Measurements from ENCODE around the gene B3GNT7.

B3GNT7 gene

DNA sequence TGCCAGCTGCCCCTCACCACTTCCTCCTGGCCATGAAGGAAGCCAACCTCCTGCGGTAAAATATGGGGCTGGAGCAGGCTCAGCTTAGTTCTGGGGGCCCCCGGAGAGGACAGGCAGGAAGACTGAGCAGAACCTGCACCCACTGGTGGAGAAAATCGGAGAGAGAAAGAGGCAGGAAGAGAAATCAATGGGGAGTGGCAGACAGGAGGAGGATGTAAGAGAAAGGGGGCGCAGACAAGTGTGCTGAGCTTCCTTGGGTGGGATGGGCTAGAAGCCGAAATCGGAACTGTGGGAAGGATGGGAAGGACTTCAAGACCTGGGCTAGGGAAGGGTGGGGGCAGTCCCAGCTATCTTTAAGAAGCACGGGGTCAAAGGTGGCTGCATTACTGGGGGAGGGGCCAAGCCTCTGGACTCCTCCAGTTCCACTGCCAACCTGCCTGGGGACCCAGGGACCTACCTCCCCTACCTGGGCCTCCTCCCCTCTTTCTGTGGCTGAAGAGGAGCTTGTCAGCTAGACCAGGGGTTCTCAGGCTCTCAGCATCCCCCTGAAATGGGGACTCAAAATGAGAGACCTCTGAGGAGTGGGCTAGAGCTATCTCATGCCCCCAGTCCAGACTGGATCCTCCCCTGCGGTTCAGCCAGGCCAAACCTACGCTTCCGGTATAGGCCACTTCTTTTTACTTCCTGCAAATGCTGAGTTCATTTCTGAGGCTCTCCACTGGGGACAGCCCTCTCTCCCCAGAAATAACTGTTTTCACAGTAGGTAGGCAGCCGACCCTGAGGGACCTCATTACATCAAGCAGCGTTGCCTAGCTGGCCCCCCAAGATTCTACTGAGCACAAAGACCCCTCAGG is 33.6 kb upstream of the B3GNT7 start:
- ChIA-PET CTCF (interaction anchor here (0.9 to 1.0 kb wide), 2 partner anchors 18 to 315 kb away, joined by 3 read pairs; no protein-coding TSS in a partner anchor), POLR2A (no interaction called here)
- no peak for TF ChIP-seq ZNF596 (tag by site-specific recombination; IDR thresholded peaks at IDR 0.05)
- TF ChIP-seq ZNF610 (tag by site-specific recombination; IDR thresholded peaks at IDR 0.05; ENCODE audit: borderline replicate concordance): no peak
- 0 out of 2 replicates have a peak, but pooled peaks have one; percentile 38 for TF ChIP-seq ZIC2 (tag by site-specific recombination; IDR thresholded peaks at IDR 0.05)
- TF ChIP-seq ZNF248 (tag by site-specific recombination; IDR thresholded peaks at IDR 0.05): no peak
- H3K4me3 ChIP-seq (ENCODE audit: low read depth, low read length): no peak overlapping the region
- no peak overlapping the region for H3K27ac ChIP-seq (ENCODE audit: extremely low read depth, low read depth, low read length)
- 0 out of 2 replicates have a peak, but pooled peaks cover 3% of the 10 kb centered on the region for H3K4me1 ChIP-seq (ENCODE audit: control insufficient read depth, insufficient read depth, low read length)
- H3K36me3 ChIP-seq (ENCODE audit: control insufficient read depth in 2 of 2, insufficient read depth in 1 of 2, low read length in 2 of 2): peaks cover 0 to 3% of the 10 kb centered on the region in 2 experiments; a peak in 1 of 3 replicates
- H3K9me3 ChIP-seq (ENCODE audit: control insufficient read depth, insufficient read depth, low read depth, low read length): no peaks in the 10 kb centered on the region

DNA sequence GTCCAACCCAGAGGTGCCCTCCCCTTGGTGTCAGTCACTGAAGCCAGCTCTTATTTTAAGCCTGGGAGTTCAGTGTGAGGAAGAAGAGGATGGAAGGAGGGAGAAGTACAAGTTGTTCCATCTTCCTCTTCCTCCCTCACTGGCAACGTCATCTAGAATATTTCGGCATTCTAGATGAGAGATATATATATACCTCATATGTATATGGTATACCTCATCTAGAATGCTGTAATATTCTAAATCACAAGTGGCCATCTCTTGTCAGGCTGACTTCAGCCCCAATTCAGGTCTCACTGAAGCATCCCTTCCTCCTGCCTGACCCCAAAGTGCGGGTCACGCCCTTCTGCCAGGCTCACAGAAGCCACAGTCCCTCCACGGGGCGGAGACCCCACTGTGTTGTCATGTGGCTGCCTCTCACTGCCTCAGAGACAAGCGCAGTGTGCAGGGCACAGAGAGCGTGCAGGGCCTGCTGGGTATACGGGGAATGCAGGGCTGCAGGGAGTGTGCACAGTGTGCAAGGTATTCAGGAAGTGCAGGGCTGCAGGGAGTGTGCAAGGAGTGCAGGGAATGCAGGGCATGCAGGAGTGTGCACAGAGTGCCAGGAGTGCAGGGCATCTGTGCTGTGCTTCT is 32.8 kb upstream of the B3GNT7 start:
- POLR2A ChIA-PET: no interaction called here
- CTCF ChIA-PET: interaction anchor here (1.0 kb wide), 1 partner anchor 315 kb away, joined by 3 read pairs; no protein-coding TSS in a partner anchor
- H3K4me1 ChIP-seq (ENCODE audit: control insufficient read depth, insufficient read depth, low read length): 0 out of 2 replicates have a peak, but pooled peaks cover 3% of the 10 kb centered on the region

More for the DNA sequence above, 32.8 kb upstream of the B3GNT7 start:
- Histone ChIP-seq H3K4me3 (ENCODE audit: low read depth, low read length) (no peak overlapping the region), H3K9me3 (ENCODE audit: control insufficient read depth, insufficient read depth, low read depth, low read length) (no peaks in the 10 kb centered on the region), H3K36me3 (ENCODE audit: control insufficient read depth in 2 of 2, insufficient read depth in 1 of 2, low read length in 2 of 2) (peaks cover 0 to 3% of the 10 kb centered on the region in 2 experiments; a peak in 1 of 3 replicates), H3K27ac (ENCODE audit: extremely low read depth, low read depth, low read length) (no peak overlapping the region)
- TF ChIP-seq, protein P1, sequence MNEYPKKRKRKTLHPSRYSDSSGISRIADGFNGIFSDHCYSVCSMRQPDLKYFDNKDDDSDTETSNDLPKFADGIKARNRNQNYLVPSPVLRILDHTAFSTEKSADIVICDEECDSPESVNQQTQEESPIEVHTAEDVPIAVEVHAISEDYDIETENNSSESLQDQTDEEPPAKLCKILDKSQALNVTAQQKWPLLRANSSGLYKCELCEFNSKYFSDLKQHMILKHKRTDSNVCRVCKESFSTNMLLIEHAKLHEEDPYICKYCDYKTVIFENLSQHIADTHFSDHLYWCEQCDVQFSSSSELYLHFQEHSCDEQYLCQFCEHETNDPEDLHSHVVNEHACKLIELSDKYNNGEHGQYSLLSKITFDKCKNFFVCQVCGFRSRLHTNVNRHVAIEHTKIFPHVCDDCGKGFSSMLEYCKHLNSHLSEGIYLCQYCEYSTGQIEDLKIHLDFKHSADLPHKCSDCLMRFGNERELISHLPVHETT (tag by site-specific recombination; IDR thresholded peaks at IDR 0.05): no peak
- no peak for TF ChIP-seq ZNF24 (tag by site-specific recombination; IDR thresholded peaks at IDR 0.05)
- TF ChIP-seq ZNF830 (tag by site-specific recombination; IDR thresholded peaks at IDR 0.05; ENCODE audit: low read depth): no peak
- no peak for TF ChIP-seq ZNF843 (tag by site-specific recombination; IDR thresholded peaks at IDR 0.05)
- TF ChIP-seq, protein P2, sequence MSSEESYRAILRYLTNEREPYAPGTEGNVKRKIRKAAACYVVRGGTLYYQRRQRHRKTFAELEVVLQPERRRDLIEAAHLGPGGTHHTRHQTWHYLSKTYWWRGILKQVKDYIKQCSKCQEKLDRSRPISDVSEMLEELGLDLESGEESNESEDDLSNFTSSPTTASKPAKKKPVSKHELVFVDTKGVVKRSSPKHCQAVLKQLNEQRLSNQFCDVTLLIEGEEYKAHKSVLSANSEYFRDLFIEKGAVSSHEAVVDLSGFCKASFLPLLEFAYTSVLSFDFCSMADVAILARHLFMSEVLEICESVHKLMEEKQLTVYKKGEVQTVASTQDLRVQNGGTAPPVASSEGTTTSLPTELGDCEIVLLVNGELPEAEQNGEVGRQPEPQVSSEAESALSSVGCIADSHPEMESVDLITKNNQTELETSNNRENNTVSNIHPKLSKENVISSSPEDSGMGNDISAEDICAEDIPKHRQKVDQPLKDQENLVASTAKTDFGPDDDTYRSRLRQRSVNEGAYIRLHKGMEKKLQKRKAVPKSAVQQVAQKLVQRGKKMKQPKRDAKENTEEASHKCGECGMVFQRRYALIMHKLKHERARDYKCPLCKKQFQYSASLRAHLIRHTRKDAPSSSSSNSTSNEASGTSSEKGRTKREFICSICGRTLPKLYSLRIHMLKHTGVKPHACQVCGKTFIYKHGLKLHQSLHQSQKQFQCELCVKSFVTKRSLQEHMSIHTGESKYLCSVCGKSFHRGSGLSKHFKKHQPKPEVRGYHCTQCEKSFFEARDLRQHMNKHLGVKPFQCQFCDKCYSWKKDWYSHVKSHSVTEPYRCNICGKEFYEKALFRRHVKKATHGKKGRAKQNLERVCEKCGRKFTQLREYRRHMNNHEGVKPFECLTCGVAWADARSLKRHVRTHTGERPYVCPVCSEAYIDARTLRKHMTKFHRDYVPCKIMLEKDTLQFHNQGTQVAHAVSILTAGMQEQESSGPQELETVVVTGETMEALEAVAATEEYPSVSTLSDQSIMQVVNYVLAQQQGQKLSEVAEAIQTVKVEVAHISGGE (tag by site-specific recombination; conservative IDR thresholded peaks at IDR 0.05; ENCODE audit: low read depth): no peak
- TF ChIP-seq, protein P3, sequence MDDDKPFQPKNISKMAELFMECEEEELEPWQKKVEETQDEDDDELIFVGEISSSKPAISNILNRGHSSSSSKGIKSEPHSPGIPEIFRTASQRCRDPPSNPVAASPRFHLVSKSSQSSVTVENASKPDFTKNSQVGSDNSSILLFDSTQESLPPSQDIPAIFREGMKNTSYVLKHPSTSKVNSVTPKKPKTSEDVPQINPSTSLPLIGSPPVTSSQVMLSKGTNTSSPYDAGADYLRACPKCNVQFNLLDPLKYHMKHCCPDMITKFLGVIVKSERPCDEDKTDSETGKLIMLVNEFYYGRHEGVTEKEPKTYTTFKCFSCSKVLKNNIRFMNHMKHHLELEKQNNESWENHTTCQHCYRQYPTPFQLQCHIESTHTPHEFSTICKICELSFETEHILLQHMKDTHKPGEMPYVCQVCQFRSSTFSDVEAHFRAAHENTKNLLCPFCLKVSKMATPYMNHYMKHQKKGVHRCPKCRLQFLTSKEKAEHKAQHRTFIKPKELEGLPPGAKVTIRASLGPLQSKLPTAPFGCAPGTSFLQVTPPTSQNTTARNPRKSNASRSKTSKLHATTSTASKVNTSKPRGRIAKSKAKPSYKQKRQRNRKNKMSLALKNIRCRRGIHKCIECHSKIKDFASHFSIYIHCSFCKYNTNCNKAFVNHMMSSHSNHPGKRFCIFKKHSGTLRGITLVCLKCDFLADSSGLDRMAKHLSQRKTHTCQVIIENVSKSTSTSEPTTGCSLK (tag by site-specific recombination; IDR thresholded peaks at IDR 0.05): no peak
- TF ChIP-seq, protein P4, sequence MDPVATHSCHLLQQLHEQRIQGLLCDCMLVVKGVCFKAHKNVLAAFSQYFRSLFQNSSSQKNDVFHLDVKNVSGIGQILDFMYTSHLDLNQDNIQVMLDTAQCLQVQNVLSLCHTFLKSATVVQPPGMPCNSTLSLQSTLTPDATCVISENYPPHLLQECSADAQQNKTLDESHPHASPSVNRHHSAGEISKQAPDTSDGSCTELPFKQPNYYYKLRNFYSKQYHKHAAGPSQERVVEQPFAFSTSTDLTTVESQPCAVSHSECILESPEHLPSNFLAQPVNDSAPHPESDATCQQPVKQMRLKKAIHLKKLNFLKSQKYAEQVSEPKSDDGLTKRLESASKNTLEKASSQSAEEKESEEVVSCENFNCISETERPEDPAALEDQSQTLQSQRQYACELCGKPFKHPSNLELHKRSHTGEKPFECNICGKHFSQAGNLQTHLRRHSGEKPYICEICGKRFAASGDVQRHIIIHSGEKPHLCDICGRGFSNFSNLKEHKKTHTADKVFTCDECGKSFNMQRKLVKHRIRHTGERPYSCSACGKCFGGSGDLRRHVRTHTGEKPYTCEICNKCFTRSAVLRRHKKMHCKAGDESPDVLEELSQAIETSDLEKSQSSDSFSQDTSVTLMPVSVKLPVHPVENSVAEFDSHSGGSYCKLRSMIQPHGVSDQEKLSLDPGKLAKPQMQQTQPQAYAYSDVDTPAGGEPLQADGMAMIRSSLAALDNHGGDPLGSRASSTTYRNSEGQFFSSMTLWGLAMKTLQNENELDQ (tag by site-specific recombination; IDR thresholded peaks at IDR 0.05; ENCODE audit: low read depth): no peak
- TF ChIP-seq HOXD13 (CRISPR knock-in tag; IDR thresholded peaks at IDR 0.05; ENCODE audit: borderline replicate concordance): no peak
- TF ChIP-seq, protein P5, sequence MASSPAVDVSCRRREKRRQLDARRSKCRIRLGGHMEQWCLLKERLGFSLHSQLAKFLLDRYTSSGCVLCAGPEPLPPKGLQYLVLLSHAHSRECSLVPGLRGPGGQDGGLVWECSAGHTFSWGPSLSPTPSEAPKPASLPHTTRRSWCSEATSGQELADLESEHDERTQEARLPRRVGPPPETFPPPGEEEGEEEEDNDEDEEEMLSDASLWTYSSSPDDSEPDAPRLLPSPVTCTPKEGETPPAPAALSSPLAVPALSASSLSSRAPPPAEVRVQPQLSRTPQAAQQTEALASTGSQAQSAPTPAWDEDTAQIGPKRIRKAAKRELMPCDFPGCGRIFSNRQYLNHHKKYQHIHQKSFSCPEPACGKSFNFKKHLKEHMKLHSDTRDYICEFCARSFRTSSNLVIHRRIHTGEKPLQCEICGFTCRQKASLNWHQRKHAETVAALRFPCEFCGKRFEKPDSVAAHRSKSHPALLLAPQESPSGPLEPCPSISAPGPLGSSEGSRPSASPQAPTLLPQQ (tag by site-specific recombination; IDR thresholded peaks at IDR 0.05): no peak
- TF ChIP-seq, protein P6, sequence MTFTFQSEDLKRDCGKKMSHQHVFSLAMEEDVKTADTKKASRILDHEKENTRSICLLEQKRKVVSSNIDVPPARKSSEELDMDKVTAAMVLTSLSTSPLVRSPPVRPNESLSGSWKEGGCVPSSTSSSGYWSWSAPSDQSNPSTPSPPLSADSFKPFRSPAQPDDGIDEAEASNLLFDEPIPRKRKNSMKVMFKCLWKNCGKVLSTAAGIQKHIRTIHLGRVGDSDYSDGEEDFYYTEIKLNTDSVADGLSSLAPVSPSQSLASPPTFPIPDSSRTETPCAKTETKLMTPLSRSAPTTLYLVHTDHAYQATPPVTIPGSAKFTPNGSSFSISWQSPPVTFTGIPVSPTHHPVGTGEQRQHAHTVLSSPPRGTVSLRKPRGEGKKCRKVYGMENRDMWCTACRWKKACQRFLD (tag by site-specific recombination; IDR thresholded peaks at IDR 0.05): no peak

All from HEK293 (cell line).